Omental fat pad (tissue), 4 donors: Measurements from ENCODE around the gene CR1. TPM values are rescaled to one million over a fixed set of nuclear protein-coding genes. Genes with fewer than 3 reads are reported as not detected.
"Not testable (repeated sequence)": the region's sequence is repeated elsewhere in the genome, so short reads cannot be mapped to it uniquely, and the experiment has no call there.

ENCODE experiments used
- ATAC-seq: fragments of 150-250 bp; one replicate; pipeline ENCODE4 v1.9.1; 2016; ENCODE audit warnings: mild to moderate bottlenecking, moderate library complexity; ENCODE audit not compliant: low FRiP score
- DNase-seq: peaks from one replicate; pipeline ENCODE4 v3.0.0-alpha.2; 2019; ENCODE audit warnings: low spot score
- total RNA-seq, 4 donors: library from RNA; depleted of rRNA; stranded (reverse); fragments of >200 nt; gene quantifications; one replicate each; pipeline ENCODE4 v1.1.0, GENCODE V29; 2016
- TF ChIP-seq, protein P1 (sequence below), 3 donors: fragments of 450-650 bp; IDR thresholded peaks; one replicate each; pipeline ENCODE4 v1.5.1; 2016 to 2017; ENCODE audit warnings: antibody characterized with exemption in 3 of 3, mild to moderate bottlenecking in 3 of 3, moderate library complexity in 2 of 3

CR1 gene
- total RNA-seq, 4 donors from 2014 or later, result 9.1 to 29.2 (median 21.8) TPM

- DNase-seq (no peak), ATAC-seq (no peak)
- TF ChIP-seq, protein P1, sequence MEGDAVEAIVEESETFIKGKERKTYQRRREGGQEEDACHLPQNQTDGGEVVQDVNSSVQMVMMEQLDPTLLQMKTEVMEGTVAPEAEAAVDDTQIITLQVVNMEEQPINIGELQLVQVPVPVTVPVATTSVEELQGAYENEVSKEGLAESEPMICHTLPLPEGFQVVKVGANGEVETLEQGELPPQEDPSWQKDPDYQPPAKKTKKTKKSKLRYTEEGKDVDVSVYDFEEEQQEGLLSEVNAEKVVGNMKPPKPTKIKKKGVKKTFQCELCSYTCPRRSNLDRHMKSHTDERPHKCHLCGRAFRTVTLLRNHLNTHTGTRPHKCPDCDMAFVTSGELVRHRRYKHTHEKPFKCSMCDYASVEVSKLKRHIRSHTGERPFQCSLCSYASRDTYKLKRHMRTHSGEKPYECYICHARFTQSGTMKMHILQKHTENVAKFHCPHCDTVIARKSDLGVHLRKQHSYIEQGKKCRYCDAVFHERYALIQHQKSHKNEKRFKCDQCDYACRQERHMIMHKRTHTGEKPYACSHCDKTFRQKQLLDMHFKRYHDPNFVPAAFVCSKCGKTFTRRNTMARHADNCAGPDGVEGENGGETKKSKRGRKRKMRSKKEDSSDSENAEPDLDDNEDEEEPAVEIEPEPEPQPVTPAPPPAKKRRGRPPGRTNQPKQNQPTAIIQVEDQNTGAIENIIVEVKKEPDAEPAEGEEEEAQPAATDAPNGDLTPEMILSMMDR (IDR thresholded peaks at IDR 0.05), result no peak
Observed at GRCh38 chr1:207606362-207606755, 110.4 kb downstream of the CR1 start.

DNA sequence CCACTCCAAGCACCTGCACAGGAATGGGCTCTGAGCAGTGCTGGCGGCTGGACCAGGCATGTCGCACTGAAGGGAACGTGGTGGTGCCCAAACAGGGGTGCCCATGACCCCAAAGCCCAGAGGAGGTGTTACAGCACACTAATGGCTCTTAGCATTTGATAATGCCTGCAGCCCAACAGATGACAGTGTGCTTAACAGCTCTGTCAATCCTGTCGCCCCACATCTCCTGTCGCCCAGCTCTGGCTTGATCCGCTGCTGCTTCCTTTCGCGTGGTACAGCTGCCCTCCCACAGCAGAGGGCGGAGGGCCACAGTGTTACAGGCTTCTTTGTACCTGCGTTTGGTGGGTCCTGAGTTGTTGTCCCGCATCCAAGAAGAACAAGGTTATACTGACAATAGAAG lies 116.8 kb downstream of the CR1 start:
- no peak for DNase-seq
- TF ChIP-seq, protein P1 (IDR thresholded peaks at IDR 0.05), result no peak

DNA sequence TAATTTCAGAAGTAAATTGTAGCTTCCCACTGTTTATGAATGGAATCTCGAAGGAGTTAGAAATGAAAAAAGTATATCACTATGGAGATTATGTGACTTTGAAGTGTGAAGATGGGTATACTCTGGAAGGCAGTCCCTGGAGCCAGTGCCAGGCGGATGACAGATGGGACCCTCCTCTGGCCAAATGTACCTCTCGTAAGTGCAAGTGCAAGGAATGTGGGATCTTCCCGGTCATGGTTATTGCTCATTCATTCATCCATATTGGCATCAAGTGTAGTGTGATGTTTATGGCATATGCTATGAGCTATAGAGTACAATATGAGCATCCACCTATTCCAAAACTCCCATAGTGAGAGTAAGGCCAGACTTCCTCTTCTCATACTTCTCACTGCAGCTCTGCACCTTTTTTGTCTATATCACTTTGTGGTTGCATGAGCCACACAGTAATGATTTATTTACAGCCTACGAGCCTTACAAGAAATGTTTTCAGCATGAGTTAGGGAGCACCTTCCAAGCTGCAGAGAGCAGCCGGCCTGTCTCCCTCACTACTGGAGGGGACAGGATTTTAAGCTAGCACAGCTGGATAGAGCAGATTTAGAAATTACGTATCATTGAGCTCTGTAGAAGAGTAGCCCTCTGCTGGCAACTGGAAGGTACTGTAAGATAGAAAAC lies 124.0 kb downstream of the CR1 start:
- ATAC-seq, result peak; percentile 78
- TF ChIP-seq, protein P1 (IDR thresholded peaks at IDR 0.05), result no peak
- no peak for DNase-seq

More for the DNA sequence above, 116.8 kb downstream of the CR1 start:
- ATAC-seq, result no peak

GRCh38 chr1:207620543-207620893 lies 124.6 kb downstream of the CR1 start:
- ATAC-seq (no peak), DNase-seq (no peak)
- TF ChIP-seq, protein P1 (IDR thresholded peaks at IDR 0.05), result no peak

GRCh38 chr1:207625504-207626071 lies 129.6 kb downstream of the CR1 start:
- DNase-seq, ATAC-seq: not testable (repeated sequence)

- DNase-seq, result no peak
- no peak for ATAC-seq
- TF ChIP-seq, protein P1 (IDR thresholded peaks at IDR 0.05), result no peak
Observed at GRCh38 chr1:207626972-207627337, 131.0 kb downstream of the CR1 start.

DNA sequence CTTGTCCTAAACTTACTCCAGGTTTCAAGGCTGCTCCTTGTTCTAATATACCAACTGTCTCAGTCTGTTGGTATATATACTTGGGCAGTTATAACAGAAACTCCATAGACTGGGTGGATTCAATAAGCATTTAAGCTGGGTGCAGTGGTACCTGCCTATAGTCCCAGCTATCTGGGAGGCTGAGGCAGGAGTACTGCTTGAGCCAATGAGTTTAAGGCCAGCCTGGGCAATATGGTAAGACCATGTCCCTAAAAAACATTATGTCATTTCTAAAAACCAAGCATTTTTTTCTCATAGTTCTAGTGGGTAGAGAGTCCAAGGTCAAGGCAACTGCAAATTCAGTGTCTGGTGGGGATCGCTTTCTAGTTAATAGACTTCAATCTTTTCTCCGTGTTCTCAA lies 131.5 kb downstream of the CR1 start:
- TF ChIP-seq, protein P1 (IDR thresholded peaks at IDR 0.05), result no peak
- DNase-seq (no peak), ATAC-seq (no peak)
